ENCODE measurements around the gene HSPBP1.
A peak's percentile ranks its signal among the peaks of the same experiment; 100 is the strongest.

The HSPBP1 gene

DNA sequence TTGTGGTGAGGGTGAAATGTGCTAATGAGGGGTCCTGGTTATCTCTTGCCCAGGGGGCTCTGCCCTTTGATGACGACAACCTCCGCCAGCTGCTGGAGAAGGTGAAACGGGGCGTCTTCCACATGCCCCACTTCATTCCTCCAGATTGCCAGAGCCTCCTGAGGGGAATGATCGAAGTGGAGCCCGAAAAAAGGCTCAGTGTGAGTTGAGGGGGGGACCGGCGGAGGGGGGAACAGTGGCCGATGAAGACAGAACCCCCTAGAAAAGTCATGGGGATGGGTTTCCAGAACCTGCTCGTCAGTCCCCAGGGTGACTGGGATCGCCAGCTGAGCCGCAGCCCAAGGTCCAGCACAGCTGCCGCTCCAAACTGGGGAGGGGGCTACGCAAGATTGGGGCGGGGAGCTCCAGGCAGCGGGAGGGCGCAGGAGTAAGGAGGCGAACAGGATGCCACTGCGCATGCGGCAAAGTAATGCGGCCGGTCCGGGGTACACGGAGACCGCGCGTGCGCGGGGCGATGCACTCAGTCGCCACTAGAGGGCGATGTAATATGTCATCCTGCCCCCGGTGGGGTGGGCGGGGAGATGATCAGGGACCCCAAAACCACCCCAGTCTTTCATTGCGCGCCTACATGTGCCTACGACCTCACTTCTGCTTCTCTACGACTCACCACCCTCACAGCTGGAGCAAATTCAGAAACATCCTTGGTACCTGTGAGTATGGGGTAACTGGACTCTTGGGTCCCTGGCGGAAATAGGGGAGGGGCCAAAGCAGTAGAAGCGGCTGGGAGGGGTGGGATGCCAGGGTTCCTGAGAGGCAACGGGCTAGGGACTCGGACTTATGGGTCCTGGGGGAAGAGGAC is 21.8 kb upstream of the HSPBP1 start:
- peak; percentile 95 to 97 (median 96) for DNase-seq
- Mint-ChIP-seq H3K4me3 (peak overlapping the region; percentile 75 to 84), H3K9me3 (no peaks in the 10 kb centered on the region), H3K27me3 (no peaks in the 10 kb centered on the region), H3K27ac (peak overlapping the region; percentile 88 to 89), H3K36me3 (ENCODE audit: insufficient read depth) (peaks cover 19% of the 10 kb centered on the region), H3K4me1 (ENCODE audit: low read depth in 2 of 2) (peaks cover 4 to 26% of the 10 kb centered on the region in 2 donors)
- ATAC-seq (replicated peaks): peak; percentile 76

DNA sequence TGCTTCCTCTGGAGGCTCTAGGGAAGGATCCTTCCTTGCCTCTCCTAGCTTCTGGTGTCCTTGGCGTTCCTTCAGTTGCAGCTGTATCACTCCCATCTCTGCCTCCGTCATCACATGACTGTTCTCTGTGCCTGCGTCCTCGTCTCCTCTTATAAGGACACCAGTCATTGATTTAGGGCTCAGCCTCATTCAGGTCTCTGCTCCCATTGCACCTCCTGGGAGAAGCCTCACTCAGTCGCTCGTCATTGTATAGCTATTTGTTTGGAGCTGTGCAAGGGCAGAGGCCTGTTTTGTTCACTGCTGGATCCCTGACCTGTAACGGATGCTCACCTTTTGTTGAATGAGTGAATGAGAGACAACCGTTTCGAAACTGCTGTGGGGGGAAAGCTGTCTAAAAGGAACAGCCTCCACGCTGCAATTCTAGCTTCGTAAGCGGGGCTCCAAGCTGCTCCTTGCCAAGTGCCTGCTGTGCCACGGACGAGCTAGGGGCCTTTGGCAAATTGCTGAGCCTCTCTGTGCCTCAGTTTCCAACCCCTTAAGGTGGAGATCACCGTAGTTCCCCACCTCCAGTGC is 21.1 kb upstream of the HSPBP1 start:
- Mint-ChIP-seq H3K27ac (peak overlapping the region in 1 of 2 donors; percentile 90), H3K4me3 (peak overlapping the region; percentile 75 to 84)
- no peak for ATAC-seq (replicated peaks)

DNA sequence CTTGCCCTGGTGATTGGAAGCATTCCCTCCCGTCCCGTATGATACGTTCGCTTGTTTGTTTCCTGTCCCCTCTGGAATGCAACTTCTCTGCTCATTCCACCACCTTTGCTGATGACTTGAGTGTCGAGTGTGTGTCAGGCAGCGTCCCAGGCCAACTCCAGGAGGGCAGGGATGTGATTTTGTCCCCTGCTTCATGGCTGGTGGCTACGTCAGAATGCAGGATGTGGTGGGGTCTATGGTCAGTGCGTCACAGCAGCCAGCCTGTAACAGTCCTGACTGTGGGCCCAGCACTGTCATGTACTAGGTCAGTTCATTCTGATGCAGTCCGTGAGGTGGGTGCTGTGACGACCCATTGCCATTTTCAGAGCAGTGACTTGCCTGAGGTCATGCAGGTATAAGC is 20.1 kb upstream of the HSPBP1 start:
- Mint-ChIP-seq H3K36me3 (ENCODE audit: insufficient read depth) (peaks cover 19% of the 10 kb centered on the region), H3K4me1 (ENCODE audit: low read depth in 2 of 2) (peaks cover 4 to 25% of the 10 kb centered on the region in 2 donors), H3K9me3 (no peaks in the 10 kb centered on the region), H3K27ac (peak overlapping the region in 1 of 2 donors; percentile 90), H3K4me3 (peak overlapping the region in 1 of 2 donors; percentile 28), H3K27me3 (no peaks in the 10 kb centered on the region)
- DNase-seq: no peak
- no peak for ATAC-seq (replicated peaks)

More for the DNA sequence above, 21.1 kb upstream of the HSPBP1 start:
- no peaks in the 10 kb centered on the region for H3K9me3 Mint-ChIP-seq
- H3K27me3 Mint-ChIP-seq: no peaks in the 10 kb centered on the region
- H3K4me1 Mint-ChIP-seq (ENCODE audit: low read depth in 2 of 2): peaks cover 4 to 28% of the 10 kb centered on the region in 2 donors
- DNase-seq: no peak
- peaks cover 19% of the 10 kb centered on the region for H3K36me3 Mint-ChIP-seq (ENCODE audit: insufficient read depth)

DNA sequence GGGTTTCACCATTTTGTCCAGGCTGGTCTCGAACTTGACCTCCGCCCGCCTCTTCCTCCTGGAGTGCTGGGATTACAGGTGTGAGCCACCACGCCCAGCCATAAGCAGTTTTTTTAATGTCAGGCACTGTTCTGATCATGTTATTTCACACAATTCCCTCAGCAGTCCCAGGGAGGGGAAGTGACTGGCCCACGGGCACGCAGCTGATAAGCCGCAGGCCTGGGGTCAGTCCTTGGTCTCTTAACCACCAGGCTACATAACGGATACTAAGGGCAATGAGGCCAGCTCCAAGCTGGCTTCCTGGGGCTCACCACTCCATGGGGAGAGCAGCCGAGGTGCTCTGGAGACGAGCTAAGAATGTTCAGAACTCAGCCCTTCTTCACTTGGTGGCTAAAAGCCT is 17.4 kb upstream of the HSPBP1 start:
- Mint-ChIP-seq H3K27ac (peak overlapping the region in 1 of 2 donors; percentile 15), H3K27me3 (no peaks in the 10 kb centered on the region), H3K36me3 (ENCODE audit: insufficient read depth) (peaks cover 24% of the 10 kb centered on the region), H3K9me3 (no peaks in the 10 kb centered on the region), H3K4me3 (no peak overlapping the region), H3K4me1 (ENCODE audit: low read depth in 2 of 2) (peaks cover 4 to 25% of the 10 kb centered on the region in 2 donors)
- ATAC-seq (replicated peaks): no peak
- no peak for DNase-seq

DNA sequence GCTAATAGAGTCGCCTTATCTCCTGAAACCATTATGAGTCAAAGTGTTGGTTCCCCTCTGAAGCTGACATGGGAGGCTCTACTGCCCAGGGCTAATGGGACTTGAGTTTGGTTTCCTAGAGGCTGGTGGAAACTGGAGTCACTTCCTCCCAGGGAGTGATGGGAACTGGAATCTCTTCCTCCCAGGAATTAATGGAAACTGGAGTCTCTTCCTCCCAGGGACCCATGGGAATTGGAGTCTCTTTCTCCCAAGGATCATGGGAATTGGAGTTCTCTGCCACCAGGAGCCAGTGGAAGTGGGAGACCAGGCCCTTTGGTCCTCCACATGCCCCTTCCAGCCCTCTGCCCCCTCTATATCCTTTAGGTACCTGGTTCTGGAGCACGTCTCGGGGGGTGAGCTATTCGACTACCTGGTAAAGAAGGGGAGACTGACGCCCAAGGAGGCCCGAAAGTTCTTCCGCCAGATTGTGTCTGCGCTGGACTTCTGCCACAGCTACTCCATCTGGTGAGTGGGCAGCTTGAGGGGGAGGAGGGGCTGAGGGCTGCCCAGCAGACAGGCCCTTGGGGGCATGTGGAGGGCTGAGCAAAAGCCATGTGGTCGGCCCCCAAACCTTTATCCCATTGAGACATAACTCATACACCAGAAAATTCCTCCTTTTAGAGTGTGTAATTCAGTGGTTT is 9.3 kb upstream of the HSPBP1 start:
- H3K9me3 Mint-ChIP-seq: no peaks in the 10 kb centered on the region
- no peaks in the 10 kb centered on the region for H3K36me3 Mint-ChIP-seq (ENCODE audit: insufficient read depth)
- ATAC-seq (replicated peaks) (no peak), DNase-seq (no peak)
- H3K27me3 Mint-ChIP-seq: no peaks in the 10 kb centered on the region
- no peak overlapping the region for H3K27ac Mint-ChIP-seq
- peaks cover 5 to 7% of the 10 kb centered on the region in 2 donors for H3K4me1 Mint-ChIP-seq (ENCODE audit: low read depth in 2 of 2)
- no peak overlapping the region for H3K4me3 Mint-ChIP-seq

GRCh38 chr19:55287361-55288079 is 7.6 kb upstream of the HSPBP1 start:
- no peak for ATAC-seq (replicated peaks)
- Mint-ChIP-seq H3K4me1 (ENCODE audit: low read depth in 2 of 2) (peaks cover 14 to 15% of the 10 kb centered on the region in 2 donors), H3K36me3 (ENCODE audit: insufficient read depth) (no peaks in the 10 kb centered on the region), H3K9me3 (no peaks in the 10 kb centered on the region), H3K4me3 (no peak overlapping the region), H3K27me3 (no peaks in the 10 kb centered on the region), H3K27ac (peak overlapping the region in 1 of 2 donors; percentile 25)
- no peak for DNase-seq

- Mint-ChIP-seq H3K27ac (peak overlapping the region; percentile 62 to 66), H3K4me1 (ENCODE audit: low read depth in 2 of 2) (peaks cover 15 to 16% of the 10 kb centered on the region in 2 donors), H3K4me3 (peak overlapping the region; percentile 48 to 62), H3K27me3 (no peaks in the 10 kb centered on the region), H3K36me3 (ENCODE audit: insufficient read depth) (peaks cover 6% of the 10 kb centered on the region), H3K9me3 (no peaks in the 10 kb centered on the region)
- ATAC-seq (replicated peaks) (no peak), DNase-seq (no peak)
These were observed 5.5 kb upstream of the HSPBP1 start for GRCh38 chr19:55285229-55285890.

GRCh38 chr19:55284405-55285058 is 4.6 kb upstream of the HSPBP1 start:
- DNase-seq: no peak
- H3K36me3 Mint-ChIP-seq (ENCODE audit: insufficient read depth): peaks cover 13% of the 10 kb centered on the region
- no peak for ATAC-seq (replicated peaks)
- no peaks in the 10 kb centered on the region for H3K27me3 Mint-ChIP-seq
- no peaks in the 10 kb centered on the region for H3K9me3 Mint-ChIP-seq
- peak overlapping the region; percentile 48 to 62 for H3K4me3 Mint-ChIP-seq
- peaks cover 21 to 24% of the 10 kb centered on the region in 2 donors for H3K4me1 Mint-ChIP-seq (ENCODE audit: low read depth in 2 of 2)
- peak overlapping the region; percentile 62 to 66 for H3K27ac Mint-ChIP-seq

- H3K4me3 Mint-ChIP-seq: peak within 1 kb of the TSS; percentile 62 to 65
- DNase-seq: peak; percentile 35 to 49 (median 46)
- H3K27ac Mint-ChIP-seq: peak within 1 kb of the TSS; percentile 66 to 81
- H3K27me3 Mint-ChIP-seq: no peaks in the 10 kb centered on the region
- peaks cover 13% of the 10 kb centered on the region for H3K36me3 Mint-ChIP-seq (ENCODE audit: insufficient read depth)
- no peak for ATAC-seq (replicated peaks)
- no peaks in the 10 kb centered on the region for H3K9me3 Mint-ChIP-seq
- peaks cover 22 to 28% of the 10 kb centered on the region in 2 donors for H3K4me1 Mint-ChIP-seq (ENCODE audit: low read depth in 2 of 2)
These were observed 3.9 kb upstream of the HSPBP1 start, which contains the start of gene BRSK1 for GRCh38 chr19:55283548-55284377. TSS of gene BRSK1 (plus strand) at chr19:55283997. CDS start at chr19:55284443, 446 bp downstream.

DNA sequence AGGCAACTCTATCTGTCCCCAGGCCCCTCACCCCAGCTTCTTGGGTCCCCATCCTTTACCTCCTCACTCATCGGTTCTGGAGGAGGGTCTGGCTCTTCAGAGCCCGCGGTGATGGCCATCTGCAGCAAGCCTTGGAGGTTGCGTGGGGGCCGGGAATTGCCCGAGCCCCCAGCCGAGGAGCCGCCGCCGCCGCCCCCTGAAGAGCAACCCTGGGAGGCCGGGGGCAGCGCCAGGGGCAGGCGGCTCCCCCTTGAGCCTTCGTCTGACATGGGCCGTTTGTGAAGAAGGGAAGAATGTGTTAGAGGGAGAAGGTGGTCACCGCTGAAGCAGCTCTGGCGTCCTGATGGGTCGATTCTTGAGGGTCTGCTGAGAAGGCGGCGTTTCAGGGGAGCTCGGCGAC is 570 bp downstream of the HSPBP1 start:
- Mint-ChIP-seq H3K27ac (peak overlapping the region; percentile 96 to 99), H3K27me3 (no peaks in the 10 kb centered on the region), H3K4me1 (ENCODE audit: low read depth in 2 of 2) (peaks cover 34 to 42% of the 10 kb centered on the region in 2 donors), H3K4me3 (peak overlapping the region; percentile 92 to 97), H3K9me3 (no peaks in the 10 kb centered on the region), H3K36me3 (ENCODE audit: insufficient read depth) (peaks cover 30% of the 10 kb centered on the region)
- ATAC-seq (replicated peaks) (no peak), DNase-seq (no peak)

- no peak for DNase-seq
- Mint-ChIP-seq H3K4me1 (ENCODE audit: low read depth in 2 of 2) (peaks cover 35 to 40% of the 10 kb centered on the region in 2 donors), H3K9me3 (no peaks in the 10 kb centered on the region), H3K36me3 (ENCODE audit: insufficient read depth) (peaks cover 30% of the 10 kb centered on the region), H3K27me3 (no peaks in the 10 kb centered on the region), H3K27ac (peak overlapping the region; percentile 96 to 99), H3K4me3 (peak overlapping the region; percentile 92 to 97)
- ATAC-seq (replicated peaks): no peak
These were observed 1.3 kb downstream of the HSPBP1 start for GRCh38 chr19:55278391-55279135.
